ENCODE results near the gene PCK1. TPM values are rescaled to one million over a fixed set of nuclear protein-coding genes. Genes with fewer than 3 reads are reported as not detected.

Gene PCK1
- total RNA-seq, 2 donors from 2014 or later = 0.57 to 0.93 TPM

GRCh38 chr20:57530327-57530981 lies 30.5 kb upstream of the PCK1 start:
- no peak for DNase-seq (ENCODE audit: low spot score)
- intact Hi-C loops (cut with DNase I) = no loop called here

GRCh38 chr20:57532104-57532503 lies 28.8 kb upstream of the PCK1 start:
- intact Hi-C loops (cut with DNase I) = no loop called here
- no peak for DNase-seq (ENCODE audit: low spot score)

- intact Hi-C loops (cut with DNase I) = no loop called here
These were observed 25.6 kb upstream of the PCK1 start for GRCh38 chr20:57535297-57535696.

GRCh38 chr20:57536120-57536708 lies 24.7 kb upstream of the PCK1 start:
- intact Hi-C loops (cut with DNase I) = no loop called here
- no peak for DNase-seq (ENCODE audit: low spot score)

More at GRCh38 chr20:57535297-57535696, 25.6 kb upstream of the PCK1 start:
- no peak for DNase-seq (ENCODE audit: low spot score)

- intact Hi-C loops (cut with DNase I) = no loop called here
- no peak for DNase-seq (ENCODE audit: low spot score)
These were observed 23.9 kb upstream of the PCK1 start for GRCh38 chr20:57536771-57537724.

GRCh38 chr20:57537822-57538221 lies 23.1 kb upstream of the PCK1 start:
- intact Hi-C loops (cut with DNase I) = no loop called here
- no peak for DNase-seq (ENCODE audit: low spot score)

GRCh38 chr20:57539889-57540288 lies 21.0 kb upstream of the PCK1 start:
- no peak for DNase-seq (ENCODE audit: low spot score)
- intact Hi-C loops (cut with DNase I) = no loop called here

GRCh38 chr20:57540890-57541580 lies 19.9 kb upstream of the PCK1 start:
- intact Hi-C loops (cut with DNase I) = no loop called here
- DNase-seq (ENCODE audit: low spot score) = no peak

GRCh38 chr20:57543754-57544153 lies 17.2 kb upstream of the PCK1 start:
- intact Hi-C loops (cut with DNase I) = no loop called here
- DNase-seq (ENCODE audit: low spot score) = no peak

GRCh38 chr20:57544838-57545564 lies 15.9 kb upstream of the PCK1 start:
- no peak for DNase-seq (ENCODE audit: low spot score)

GRCh38 chr20:57545927-57546662 lies 14.8 kb upstream of the PCK1 start:
- DNase-seq (ENCODE audit: low spot score) = no peak
- intact Hi-C loops (cut with DNase I) = no loop called here

More at GRCh38 chr20:57544838-57545564, 15.9 kb upstream of the PCK1 start:
- intact Hi-C loops (cut with DNase I) = no loop called here

- DNase-seq (ENCODE audit: low spot score) = no peak
- intact Hi-C loops (cut with DNase I) = no loop called here
These were observed 13.8 kb upstream of the PCK1 start for GRCh38 chr20:57546956-57547649.

GRCh38 chr20:57548177-57549058 lies 12.5 kb upstream of the PCK1 start:
- no peak for DNase-seq (ENCODE audit: low spot score)
- intact Hi-C loops (cut with DNase I) = no loop called here

GRCh38 chr20:57552471-57552870 lies 8.4 kb upstream of the PCK1 start:
- no peak for DNase-seq (ENCODE audit: low spot score)
- intact Hi-C loops (cut with DNase I) = loop anchor here in 1 of 2 donors (1.0 kb wide), 1 partner anchor 25 kb away; no protein-coding TSS in a partner anchor

GRCh38 chr20:57553376-57554018 lies 7.4 kb upstream of the PCK1 start:
- no peak for DNase-seq (ENCODE audit: low spot score)
- intact Hi-C loops (cut with DNase I) = no loop called here

- no peak for DNase-seq (ENCODE audit: low spot score)
- intact Hi-C loops (cut with DNase I) = no loop called here
These were observed 5.3 kb upstream of the PCK1 start for GRCh38 chr20:57555457-57556184.

All from posterior vena cava (tissue), 2 donors.